ENCODE measurements around the gene GRIN3B. TPM values are rescaled to one million over a fixed set of nuclear protein-coding genes. Genes with fewer than 3 reads are reported as not detected.
"Not testable (repeated sequence)": the region's sequence is repeated elsewhere in the genome, so short reads cannot be mapped to it uniquely, and the experiment has no call there.

Gene GRIN3B, protein sequence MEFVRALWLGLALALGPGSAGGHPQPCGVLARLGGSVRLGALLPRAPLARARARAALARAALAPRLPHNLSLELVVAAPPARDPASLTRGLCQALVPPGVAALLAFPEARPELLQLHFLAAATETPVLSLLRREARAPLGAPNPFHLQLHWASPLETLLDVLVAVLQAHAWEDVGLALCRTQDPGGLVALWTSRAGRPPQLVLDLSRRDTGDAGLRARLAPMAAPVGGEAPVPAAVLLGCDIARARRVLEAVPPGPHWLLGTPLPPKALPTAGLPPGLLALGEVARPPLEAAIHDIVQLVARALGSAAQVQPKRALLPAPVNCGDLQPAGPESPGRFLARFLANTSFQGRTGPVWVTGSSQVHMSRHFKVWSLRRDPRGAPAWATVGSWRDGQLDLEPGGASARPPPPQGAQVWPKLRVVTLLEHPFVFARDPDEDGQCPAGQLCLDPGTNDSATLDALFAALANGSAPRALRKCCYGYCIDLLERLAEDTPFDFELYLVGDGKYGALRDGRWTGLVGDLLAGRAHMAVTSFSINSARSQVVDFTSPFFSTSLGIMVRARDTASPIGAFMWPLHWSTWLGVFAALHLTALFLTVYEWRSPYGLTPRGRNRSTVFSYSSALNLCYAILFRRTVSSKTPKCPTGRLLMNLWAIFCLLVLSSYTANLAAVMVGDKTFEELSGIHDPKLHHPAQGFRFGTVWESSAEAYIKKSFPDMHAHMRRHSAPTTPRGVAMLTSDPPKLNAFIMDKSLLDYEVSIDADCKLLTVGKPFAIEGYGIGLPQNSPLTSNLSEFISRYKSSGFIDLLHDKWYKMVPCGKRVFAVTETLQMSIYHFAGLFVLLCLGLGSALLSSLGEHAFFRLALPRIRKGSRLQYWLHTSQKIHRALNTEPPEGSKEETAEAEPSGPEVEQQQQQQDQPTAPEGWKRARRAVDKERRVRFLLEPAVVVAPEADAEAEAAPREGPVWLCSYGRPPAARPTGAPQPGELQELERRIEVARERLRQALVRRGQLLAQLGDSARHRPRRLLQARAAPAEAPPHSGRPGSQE
- total RNA-seq (2014; rRNA removed; shearing (Covaris generic)), result not detected in 2 replicates

GRCh38 chr19:1000095-1000494 lies at the start of gene GRIN3B:
Gene GRIN3B (plus strand): TSS chr19:1000419. CDS start chr19:1000438, 19 bp downstream.
- peak; percentile 63 for DNase-seq (ENCODE audit: low read depth)

GRCh38 chr19:952049-952679 lies 48.1 kb upstream of the GRIN3B start:
- DNase-seq (ENCODE audit: low read depth), result no peak

DNA sequence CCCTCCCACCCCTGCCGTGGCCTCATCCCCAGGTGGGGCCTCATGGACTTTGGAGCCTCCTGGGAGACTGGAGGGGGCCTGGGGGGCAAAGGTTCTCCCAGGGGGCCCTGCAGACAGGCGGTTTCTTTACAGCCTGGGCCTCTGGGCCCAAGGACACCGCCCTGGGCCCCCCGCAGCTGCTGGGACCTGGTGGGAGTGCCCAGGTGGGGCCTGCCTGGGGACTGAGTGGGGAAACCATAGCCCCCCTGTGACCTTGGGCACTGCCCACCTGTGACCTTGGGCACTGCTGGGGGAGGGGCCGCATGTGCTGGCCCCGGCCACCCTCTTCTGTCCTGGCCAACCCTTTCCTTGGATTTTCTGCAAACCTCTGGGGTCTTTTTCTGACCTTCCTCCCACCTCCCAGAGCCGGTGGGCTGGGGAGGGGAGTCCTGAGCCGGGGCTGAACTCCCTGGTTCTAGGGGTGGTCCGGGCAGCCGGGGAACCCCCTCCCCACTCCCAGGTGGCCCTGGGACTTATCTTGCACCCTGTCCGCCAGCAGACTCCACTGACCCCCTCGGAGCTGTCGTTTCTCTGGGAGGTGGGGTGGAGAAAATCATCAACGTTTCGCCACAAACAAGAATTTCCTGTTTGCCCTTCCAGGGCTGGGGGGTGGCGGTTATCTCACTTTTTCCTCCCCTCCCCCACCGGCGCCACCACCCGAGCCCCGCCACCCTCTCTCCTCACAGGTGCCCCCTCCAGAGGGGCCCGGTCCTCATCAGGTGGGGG lies 47.4 kb upstream of the GRIN3B start:
- no peak for DNase-seq (ENCODE audit: low read depth)

- no peak for DNase-seq (ENCODE audit: low read depth)
Observed at GRCh38 chr19:953445-954271, 46.6 kb upstream of the GRIN3B start.

- DNase-seq (ENCODE audit: low read depth), result no peak
Observed at GRCh38 chr19:954272-954671, 45.9 kb upstream of the GRIN3B start.

DNA sequence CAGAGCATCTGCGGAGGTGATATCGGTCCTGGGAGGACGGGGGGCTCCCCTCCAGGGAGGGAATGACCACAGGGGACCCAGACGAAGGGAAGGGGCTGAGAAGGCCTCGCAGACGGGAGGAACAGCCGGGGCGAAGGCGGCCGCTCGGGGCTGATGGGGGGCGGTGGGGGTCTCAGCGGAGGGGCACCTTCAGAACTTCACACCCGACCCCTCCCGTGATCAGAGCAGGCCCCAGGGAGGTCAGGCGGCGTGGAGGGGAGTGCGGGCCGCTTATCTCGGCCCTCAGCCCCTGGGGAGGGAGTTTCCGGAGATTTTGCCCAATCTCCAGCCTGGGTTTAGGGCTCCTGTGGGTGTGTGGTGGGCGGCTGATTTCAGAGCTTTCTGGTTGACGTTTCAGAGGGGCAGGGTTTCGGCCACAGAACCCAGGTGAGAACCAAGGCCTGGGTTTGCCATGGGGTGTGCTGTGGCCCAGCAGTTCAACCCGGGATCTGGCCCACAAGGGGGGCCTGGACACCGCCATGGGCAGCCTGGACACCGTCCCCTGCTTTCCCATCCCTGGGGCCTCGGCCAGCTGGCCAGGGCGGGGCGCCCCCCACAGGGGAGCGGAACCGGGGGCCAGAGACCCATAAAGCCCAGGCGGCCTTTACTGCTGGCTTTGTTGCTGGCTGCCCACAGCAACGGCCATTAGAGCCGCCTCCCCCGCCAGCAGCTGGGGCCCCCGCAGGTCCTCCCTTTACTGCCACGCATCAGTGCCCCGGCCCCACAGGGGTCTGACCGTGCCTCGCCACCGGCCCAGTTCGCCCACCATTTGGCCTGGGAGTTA lies 45.3 kb upstream of the GRIN3B start:
- DNase-seq (ENCODE audit: low read depth), result no peak

GRCh38 chr19:955803-956765 lies 44.1 kb upstream of the GRIN3B start:
- no peak for DNase-seq (ENCODE audit: low read depth)

DNA sequence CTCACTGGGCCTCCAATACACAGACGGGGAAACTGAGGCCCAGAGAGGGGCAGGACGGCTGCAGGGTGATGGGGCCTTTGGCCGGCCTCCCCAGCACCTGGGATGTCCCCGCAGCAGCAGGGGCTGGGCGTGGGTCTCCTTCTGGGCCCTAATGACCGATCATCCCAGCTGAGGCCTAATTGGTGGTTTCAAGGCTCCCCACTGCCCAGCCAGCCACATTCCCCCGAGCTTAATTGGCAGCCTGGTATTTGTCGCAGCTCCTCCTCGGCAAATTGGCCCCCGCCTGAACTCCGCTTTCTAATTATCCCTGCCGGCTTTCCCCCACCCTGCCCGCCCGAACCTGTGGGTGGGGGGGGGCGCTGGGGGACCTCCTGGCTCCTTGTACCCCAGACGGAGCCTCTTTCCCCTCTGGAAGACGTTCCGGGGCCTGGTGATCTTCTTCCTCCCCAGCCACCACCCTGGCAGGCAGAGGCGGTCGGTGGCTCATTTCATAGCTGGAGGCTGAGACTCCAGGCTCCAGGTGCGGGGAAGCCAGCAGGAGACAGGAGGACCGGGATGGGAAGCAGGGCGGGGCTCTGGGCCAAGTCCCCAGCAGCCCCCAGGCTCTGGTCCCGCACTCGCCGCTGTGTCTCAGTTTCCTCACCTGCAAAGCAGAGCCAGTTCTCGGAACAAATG lies 43.3 kb upstream of the GRIN3B start:
- DNase-seq (ENCODE audit: low read depth), result peak; percentile 35

DNA sequence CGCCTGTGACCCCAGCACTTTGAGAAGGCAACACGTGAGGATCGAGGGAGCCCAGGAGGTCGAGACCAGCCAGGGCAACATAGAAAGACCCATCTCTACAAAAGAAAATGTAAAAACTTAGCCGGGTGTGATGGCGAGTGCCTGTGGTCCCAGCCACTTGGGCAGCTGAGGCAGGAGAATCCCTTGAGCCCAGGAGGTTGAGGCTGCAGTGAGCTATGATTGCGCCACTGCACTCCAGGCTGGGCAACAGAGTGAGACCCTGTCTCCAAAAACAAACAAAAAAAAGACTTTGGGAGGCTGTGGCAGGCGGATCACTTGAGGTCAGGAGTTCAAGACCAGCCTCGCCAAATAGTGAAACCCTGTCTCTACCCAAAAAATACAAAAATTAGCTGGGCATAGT lies 42.6 kb upstream of the GRIN3B start:
- not testable (repeated sequence) for DNase-seq (ENCODE audit: low read depth)

- DNase-seq (ENCODE audit: low read depth), result peak; percentile 38
Observed at GRCh38 chr19:958967-959855, 41.0 kb upstream of the GRIN3B start.

DNA sequence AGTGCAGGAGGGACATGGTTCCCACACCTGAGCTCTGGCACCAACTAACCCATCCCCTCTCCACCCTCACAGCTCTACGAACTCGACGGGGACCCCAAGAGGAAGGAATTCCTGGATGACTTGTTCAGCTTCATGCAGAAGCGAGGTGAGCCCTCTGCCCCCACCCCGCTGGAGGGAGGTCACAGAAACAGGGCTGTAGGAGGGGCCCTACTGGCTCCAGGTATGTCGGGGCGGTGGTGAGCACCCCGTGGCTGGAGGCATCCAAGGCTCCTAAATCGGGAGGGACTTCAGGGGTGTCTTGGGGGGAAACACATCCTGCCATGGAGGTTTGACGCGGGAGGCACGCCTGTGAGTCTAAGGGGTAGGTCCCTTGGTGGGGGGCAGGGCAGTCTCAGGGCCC lies 40.2 kb upstream of the GRIN3B start:
- DNase-seq (ENCODE audit: low read depth), result no peak

- DNase-seq (ENCODE audit: low read depth), result no peak
Observed at GRCh38 chr19:960601-960938, 39.6 kb upstream of the GRIN3B start.

GRCh38 chr19:961866-962620 lies 38.2 kb upstream of the GRIN3B start:
- peak; percentile 56 for DNase-seq (ENCODE audit: low read depth)

DNA sequence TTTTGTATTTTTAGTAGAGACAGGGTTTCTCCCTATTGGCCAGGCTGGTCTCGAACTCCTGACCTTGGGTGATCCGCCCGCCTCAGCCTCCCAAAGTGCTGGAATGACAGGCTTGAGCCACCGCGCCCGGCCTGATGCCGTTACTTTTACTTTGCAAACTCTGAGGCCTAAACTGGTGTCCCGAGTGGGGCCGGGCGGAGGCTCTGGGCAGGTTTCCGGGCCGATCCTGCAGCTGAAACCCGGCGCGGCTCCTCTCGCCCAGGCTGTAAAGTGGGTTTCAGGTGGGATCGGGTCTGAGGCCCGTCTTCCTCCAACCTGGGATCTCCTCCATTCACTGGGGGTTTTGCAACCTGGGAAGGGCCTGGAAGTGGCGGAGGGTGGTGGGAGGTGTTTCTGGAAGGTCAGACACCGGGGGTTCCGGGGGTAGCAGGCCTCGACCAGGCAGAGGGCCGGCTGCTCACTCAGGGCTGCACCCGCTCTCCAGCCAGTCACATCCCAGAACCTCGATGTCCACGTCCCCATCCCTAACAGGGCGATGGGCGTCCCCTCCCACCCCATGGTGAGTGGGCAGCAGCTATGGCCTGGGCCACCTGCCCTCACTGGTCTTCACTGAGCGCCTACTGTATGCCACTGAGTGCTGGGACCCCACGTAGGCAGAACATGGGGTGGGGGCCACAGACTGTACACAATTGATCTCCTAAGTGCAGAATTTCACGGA lies 37.4 kb upstream of the GRIN3B start:
- DNase-seq (ENCODE audit: low read depth), result no peak

DNA sequence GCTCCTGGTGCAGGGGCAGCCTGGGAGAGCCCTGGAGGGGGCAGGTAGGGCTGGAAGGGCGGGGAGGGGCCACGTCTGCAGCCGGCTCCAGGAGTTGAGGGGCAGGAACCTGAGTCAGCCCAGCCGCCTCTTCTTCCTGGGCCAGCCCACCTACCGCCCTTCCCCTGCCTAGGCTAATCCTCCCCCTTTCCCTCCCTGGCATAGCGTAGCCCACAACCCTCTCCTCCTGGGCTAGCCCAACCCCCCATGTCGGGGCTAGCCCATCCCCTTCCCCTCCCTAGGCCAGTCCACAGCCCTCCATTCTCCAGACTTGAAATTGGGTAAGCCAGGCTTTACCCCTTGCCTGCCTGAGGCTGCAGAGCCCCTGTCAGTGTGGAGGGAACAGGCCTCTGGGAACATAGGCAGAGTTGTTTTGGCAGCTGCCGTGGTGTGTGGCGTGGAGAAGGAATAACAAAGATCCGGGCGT lies 36.7 kb upstream of the GRIN3B start:
- DNase-seq (ENCODE audit: low read depth), result no peak

All from Daoy (cell line).